ENCODE measurements around the gene OLIG2. TPM values are rescaled to one million over a fixed set of nuclear protein-coding genes. Genes with fewer than 3 reads are reported as not detected.

The OLIG2 gene
- not detected in 2 replicates for total RNA-seq

DNA sequence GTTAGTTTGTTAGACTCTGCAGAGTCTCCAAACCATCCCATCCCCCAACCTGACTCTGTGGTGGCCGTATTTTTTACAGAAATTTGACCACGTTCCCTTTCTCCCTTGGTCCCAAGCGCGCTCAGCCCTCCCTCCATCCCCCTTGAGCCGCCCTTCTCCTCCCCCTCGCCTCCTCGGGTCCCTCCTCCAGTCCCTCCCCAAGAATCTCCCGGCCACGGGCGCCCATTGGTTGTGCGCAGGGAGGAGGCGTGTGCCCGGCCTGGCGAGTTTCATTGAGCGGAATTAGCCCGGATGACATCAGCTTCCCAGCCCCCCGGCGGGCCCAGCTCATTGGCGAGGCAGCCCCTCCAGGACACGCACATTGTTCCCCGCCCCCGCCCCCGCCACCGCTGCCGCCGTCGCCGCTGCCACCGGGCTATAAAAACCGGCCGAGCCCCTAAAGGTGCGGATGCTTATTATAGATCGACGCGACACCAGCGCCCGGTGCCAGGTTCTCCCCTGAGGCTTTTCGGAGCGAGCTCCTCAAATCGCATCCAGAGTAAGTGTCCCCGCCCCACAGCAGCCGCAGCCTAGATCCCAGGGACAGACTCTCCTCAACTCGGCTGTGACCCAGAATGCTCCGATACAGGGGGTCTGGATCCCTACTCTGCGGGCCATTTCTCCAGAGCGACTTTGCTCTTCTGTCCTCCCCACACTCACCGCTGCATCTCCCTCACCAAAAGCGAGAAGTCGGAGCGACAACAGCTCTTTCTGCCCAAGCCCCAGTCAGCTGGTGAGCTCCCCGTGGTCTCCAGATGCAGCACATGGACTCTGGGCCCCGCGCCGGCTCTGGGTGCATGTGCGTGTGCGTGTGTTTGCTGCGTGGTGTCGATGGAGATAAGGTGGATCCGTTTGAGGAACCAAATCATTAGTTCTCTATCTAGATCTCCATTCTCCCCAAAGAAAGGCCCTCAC lies at the start of gene OLIG2:
OLIG2 (plus strand) TSS at position 447 of the 954 bp plus-strand sequence. CDS start 928 bp downstream, outside the sequence.

DNA sequence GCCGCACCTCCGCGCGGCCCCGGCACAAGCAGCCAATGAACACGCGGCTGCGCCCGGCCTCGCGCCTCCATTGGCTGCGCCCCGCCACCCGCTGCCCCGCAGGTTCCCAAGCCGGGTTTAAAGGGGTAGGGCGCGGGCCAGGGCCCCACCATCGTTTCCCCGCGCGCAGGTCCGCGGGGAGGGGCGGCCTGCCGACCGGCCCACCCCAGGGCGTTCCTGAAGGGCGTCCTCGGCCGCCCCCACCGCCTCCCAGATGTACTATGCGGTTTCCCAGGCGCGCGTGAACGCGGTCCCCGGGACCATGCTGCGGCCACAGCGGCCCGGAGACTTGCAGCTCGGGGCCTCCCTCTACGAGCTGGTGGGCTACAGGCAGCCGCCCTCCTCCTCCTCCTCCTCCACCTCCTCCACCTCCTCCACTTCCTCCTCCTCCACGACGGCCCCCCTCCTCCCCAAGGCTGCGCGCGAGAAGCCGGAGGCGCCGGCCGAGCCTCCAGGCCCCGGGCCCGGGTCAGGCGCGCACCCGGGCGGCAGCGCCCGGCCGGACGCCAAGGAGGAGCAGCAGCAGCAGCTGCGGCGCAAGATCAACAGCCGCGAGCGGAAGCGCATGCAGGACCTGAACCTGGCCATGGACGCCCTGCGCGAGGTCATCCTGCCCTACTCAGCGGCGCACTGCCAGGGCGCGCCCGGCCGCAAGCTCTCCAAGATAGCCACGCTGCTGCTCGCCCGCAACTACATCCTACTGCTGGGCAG lies 44.4 kb downstream of the OLIG2 start, which contains the start of gene OLIG1:
OLIG1 (plus strand) TSS at position 148 of the 750 bp plus-strand sequence; CDS start at position 254, 106 bp downstream.

Other genes with a start within 250 kb of the OLIG2 start
- gene OLIG1, start 44.2 kb downstream of the OLIG2 start, total RNA-seq, result not detected in 2 replicates
- gene IFNAR2, start 204.0 kb downstream of the OLIG2 start, total RNA-seq, result 8.8 and 11.3 TPM in 2 replicates
- 35.3 and 41.0 TPM in 2 replicates for gene IL10RB, start 240.4 kb downstream of the OLIG2 start, total RNA-seq

Data from cardiac ventricle fibroblast (primary cell).